Measurements from ENCODE around the gene ITPR2. TPM values are rescaled to one million over a fixed set of nuclear protein-coding genes. Genes with fewer than 3 reads are reported as not detected.
"Not testable (repeated sequence)": the region's sequence is repeated elsewhere in the genome, so short reads cannot be mapped to it uniquely, and the experiment has no call there.

Gene ITPR2
- total RNA-seq, 1 donor from 2014 or later, result 71.7 TPM

- ATAC-seq, result no peak
- intact Hi-C loops (cut with DNase I), result no loop called here
- DNase-seq (ENCODE audit: low spot score), result no peak
Measured at GRCh38 chr12:26661399-26661798, 171.6 kb downstream of the ITPR2 start.

- intact Hi-C loops (cut with DNase I), result no loop called here
- DNase-seq (ENCODE audit: low spot score) (no peak), ATAC-seq (no peak)
Measured at GRCh38 chr12:26659930-26660329, 173.1 kb downstream of the ITPR2 start.

GRCh38 chr12:26658991-26659390 is 174.0 kb downstream of the ITPR2 start:
- ATAC-seq, result peak; percentile 52
- DNase-seq (ENCODE audit: low spot score), result no peak
- intact Hi-C loops (cut with DNase I), result no loop called here

- ATAC-seq, result no peak
- DNase-seq (ENCODE audit: low spot score), result no peak
- intact Hi-C loops (cut with DNase I), result no loop called here
Measured at GRCh38 chr12:26654623-26655022, 178.4 kb downstream of the ITPR2 start.

GRCh38 chr12:26651566-26652188 is 181.3 kb downstream of the ITPR2 start:
- ATAC-seq (peak; percentile 74), DNase-seq (ENCODE audit: low spot score) (no peak)
- intact Hi-C loops (cut with DNase I), result no loop called here

- intact Hi-C loops (cut with DNase I), result no loop called here
- DNase-seq (ENCODE audit: low spot score), result no peak
Measured at GRCh38 chr12:26651036-26651435, 182.0 kb downstream of the ITPR2 start.

GRCh38 chr12:26648999-26649398 is 184.0 kb downstream of the ITPR2 start:
- DNase-seq (ENCODE audit: low spot score), result no peak
- intact Hi-C loops (cut with DNase I), result no loop called here
- ATAC-seq, result no peak

More at GRCh38 chr12:26651036-26651435, 182.0 kb downstream of the ITPR2 start:
- ATAC-seq, result no peak

- ATAC-seq (peak; percentile 38), DNase-seq (ENCODE audit: low spot score) (no peak)
- intact Hi-C loops (cut with DNase I), result no loop called here
Measured at GRCh38 chr12:26648584-26648983, 184.4 kb downstream of the ITPR2 start.

GRCh38 chr12:26648066-26648465 is 184.9 kb downstream of the ITPR2 start:
- intact Hi-C loops (cut with DNase I), result no loop called here
- DNase-seq (ENCODE audit: low spot score) (no peak), ATAC-seq (no peak)

- ATAC-seq, result no peak
- intact Hi-C loops (cut with DNase I), result no loop called here
Measured at GRCh38 chr12:26647088-26647487, 185.9 kb downstream of the ITPR2 start.

GRCh38 chr12:26646571-26646970 is 186.4 kb downstream of the ITPR2 start:
- intact Hi-C loops (cut with DNase I), result no loop called here
- DNase-seq (ENCODE audit: low spot score) (no peak), ATAC-seq (no peak)

More at GRCh38 chr12:26647088-26647487, 185.9 kb downstream of the ITPR2 start:
- DNase-seq (ENCODE audit: low spot score), result no peak

GRCh38 chr12:26644376-26644775 is 188.6 kb downstream of the ITPR2 start:
- ATAC-seq; intact Hi-C loops (cut with DNase I); DNase-seq (ENCODE audit: low spot score): not testable (repeated sequence)

- no peak for ATAC-seq
- no peak for DNase-seq (ENCODE audit: low spot score)
- intact Hi-C loops (cut with DNase I), result no loop called here
Measured at GRCh38 chr12:26643532-26644315, 189.3 kb downstream of the ITPR2 start.

- ATAC-seq, result no peak
- intact Hi-C loops (cut with DNase I), result no loop called here
- DNase-seq (ENCODE audit: low spot score), result no peak
Measured at GRCh38 chr12:26642361-26642760, 190.6 kb downstream of the ITPR2 start.

GRCh38 chr12:26636710-26637328 is 196.2 kb downstream of the ITPR2 start:
- intact Hi-C loops (cut with DNase I), result no loop called here
- ATAC-seq (no peak), DNase-seq (ENCODE audit: low spot score) (no peak)

- DNase-seq (ENCODE audit: low spot score) (no peak), ATAC-seq (no peak)
- intact Hi-C loops (cut with DNase I), result no loop called here
Measured at GRCh38 chr12:26633591-26634210, 199.3 kb downstream of the ITPR2 start.

GRCh38 chr12:26632756-26633155 is 200.2 kb downstream of the ITPR2 start:
- intact Hi-C loops (cut with DNase I), result no loop called here
- DNase-seq (ENCODE audit: low spot score), result no peak
- ATAC-seq, result no peak

- intact Hi-C loops (cut with DNase I), result no loop called here
- ATAC-seq (no peak), DNase-seq (ENCODE audit: low spot score) (no peak)
Measured at GRCh38 chr12:26631846-26632245, 201.1 kb downstream of the ITPR2 start.

- intact Hi-C loops (cut with DNase I), result no loop called here
- peak; percentile 83 for ATAC-seq
- no peak for DNase-seq (ENCODE audit: low spot score)
Measured at GRCh38 chr12:26630546-26631027, 202.4 kb downstream of the ITPR2 start.

GRCh38 chr12:26629864-26630263 is 203.1 kb downstream of the ITPR2 start:
- DNase-seq (ENCODE audit: low spot score), result no peak
- intact Hi-C loops (cut with DNase I), result no loop called here

More at GRCh38 chr12:26629864-26630263, 203.1 kb downstream of the ITPR2 start:
- peak; percentile 71 for ATAC-seq

Data from sciatic nerve (tissue), 2 donors.